A549 (cell line): ENCODE results near the gene THAP3.

Experiments used
- KDM1A ChIP-seq: fragments of 200-600 bp; sonication (generic); IDR thresholded peaks from 2 replicates; pipeline ENCODE4 v1.6.1; 2016; ENCODE audit warnings: low read depth, mild to moderate bottlenecking
- TF ChIP-seq, protein P1 (sequence below): fragments of 200-600 bp; sonication (generic); IDR thresholded peaks from 2 replicates; pipeline ENCODE4 v1.6.1; 2016; ENCODE audit warnings: antibody characterized with exemption, mild to moderate bottlenecking, moderate library complexity

DNA sequence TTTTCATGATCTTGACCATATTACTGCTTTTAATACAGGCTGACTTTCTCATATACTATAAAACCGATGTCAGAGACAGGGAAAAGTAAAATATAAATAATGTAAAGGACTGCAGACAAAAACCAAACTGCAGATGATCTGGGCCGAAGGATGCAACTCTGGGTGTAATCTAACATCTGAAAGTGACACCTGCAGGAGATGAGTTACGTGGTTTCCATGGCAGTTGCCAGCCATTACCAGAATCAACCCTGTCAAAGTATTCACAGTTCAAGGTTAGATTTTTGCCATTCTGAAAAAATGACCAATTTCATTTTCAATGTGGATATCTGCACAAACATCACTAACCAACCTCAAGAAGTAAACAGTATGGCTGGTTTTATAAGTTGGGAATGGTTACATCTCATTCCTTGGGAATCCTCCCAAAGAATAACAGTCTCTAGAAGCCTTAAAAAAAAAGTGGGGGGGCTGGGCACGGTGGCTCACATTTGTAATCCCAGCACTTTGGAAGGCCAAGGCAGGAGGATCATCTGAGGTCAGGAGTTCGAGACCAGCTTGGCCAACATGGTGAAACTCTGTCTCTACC lies 49.2 kb downstream of the THAP3 start:
- no peak for TF ChIP-seq KDM1A
- TF ChIP-seq, protein P1, sequence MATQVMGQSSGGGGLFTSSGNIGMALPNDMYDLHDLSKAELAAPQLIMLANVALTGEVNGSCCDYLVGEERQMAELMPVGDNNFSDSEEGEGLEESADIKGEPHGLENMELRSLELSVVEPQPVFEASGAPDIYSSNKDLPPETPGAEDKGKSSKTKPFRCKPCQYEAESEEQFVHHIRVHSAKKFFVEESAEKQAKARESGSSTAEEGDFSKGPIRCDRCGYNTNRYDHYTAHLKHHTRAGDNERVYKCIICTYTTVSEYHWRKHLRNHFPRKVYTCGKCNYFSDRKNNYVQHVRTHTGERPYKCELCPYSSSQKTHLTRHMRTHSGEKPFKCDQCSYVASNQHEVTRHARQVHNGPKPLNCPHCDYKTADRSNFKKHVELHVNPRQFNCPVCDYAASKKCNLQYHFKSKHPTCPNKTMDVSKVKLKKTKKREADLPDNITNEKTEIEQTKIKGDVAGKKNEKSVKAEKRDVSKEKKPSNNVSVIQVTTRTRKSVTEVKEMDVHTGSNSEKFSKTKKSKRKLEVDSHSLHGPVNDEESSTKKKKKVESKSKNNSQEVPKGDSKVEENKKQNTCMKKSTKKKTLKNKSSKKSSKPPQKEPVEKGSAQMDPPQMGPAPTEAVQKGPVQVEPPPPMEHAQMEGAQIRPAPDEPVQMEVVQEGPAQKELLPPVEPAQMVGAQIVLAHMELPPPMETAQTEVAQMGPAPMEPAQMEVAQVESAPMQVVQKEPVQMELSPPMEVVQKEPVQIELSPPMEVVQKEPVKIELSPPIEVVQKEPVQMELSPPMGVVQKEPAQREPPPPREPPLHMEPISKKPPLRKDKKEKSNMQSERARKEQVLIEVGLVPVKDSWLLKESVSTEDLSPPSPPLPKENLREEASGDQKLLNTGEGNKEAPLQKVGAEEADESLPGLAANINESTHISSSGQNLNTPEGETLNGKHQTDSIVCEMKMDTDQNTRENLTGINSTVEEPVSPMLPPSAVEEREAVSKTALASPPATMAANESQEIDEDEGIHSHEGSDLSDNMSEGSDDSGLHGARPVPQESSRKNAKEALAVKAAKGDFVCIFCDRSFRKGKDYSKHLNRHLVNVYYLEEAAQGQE: no peak
